SHP77 (cell line): ENCODE results near the gene RNLS.

ENCODE experiments used
- DNase-seq, 2 experiments: peaks; one replicate each; lab custom pipeline; 2025; lab: John Stamatoyannopoulos, UW

Gene RNLS

DNA sequence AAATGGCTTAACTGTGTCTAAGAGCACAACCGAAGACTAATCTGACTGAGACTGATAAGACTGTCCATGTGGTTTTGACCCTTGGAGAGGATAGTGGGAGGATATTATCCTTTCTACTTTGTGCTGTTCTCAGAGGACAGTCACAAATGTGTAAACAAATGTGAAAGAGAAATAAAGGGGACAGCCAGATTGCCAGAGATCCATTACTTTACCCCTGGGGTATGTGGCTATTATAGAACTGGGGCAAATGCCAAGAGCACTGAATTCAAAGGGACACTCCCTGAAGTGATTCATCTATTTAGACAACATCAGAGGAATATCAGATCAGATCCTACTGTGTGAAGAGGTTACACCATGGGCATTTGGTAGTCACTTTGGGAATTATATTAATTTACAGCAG, 154.7 kb downstream of the RNLS start:
- no peak for DNase-seq

DNA sequence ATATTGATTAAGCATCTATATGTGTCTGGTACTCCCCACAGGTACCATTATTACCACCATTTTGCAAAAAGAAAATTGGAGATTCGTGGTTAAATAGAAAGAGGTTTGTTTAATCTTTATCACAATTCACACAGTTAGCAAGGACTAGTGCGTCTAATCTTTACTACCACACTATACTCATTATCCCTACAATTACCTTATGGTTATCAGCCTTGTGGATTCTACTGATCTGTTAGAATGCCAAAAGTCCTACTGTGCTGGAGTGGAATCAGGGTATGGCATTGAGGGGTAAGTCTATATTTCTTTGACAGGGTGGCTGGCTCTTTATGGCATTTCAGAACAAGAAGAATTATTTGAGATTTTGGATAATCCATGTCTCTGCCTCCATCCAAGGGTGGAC, 156.1 kb downstream of the RNLS start:
- DNase-seq, result no peak

DNA sequence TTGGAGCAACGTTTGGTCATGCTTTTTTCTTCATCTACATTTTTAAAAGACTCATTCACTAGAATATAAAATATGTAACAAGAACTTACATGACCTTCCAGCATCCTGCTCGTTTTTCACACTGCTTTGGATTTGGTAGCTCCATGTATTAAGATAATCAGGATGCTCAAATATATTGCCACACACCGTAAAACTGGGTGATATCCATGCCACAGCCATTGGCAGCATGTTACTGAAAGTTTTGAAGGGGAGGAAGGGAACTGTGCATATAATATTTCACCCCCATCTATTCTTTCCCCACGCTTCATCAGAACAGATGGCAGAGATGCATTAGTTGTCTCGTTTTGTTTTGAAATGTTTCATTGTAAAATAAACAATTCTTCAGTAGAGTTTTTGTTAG, 158.2 kb downstream of the RNLS start:
- DNase-seq, result no peak

DNA sequence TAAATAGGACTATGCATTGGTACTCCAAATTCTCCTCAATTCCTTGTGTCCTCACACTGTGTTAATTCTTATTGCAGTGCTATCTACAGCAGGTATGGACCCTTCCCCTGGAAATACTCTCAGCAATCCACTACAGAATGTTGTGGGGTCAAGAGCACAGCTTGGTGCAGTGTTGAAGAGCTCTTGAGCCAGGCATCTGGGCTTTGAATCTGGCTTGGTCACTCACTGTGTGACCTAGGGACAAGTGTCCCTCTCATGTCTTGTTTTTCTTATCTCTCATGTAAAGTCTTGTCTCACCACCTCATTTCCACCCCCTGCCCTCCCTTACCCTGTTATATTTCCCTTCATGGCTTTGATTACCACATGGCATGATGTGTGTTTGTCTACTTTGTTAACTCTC, 159.4 kb downstream of the RNLS start:
- DNase-seq, result no peak

DNA sequence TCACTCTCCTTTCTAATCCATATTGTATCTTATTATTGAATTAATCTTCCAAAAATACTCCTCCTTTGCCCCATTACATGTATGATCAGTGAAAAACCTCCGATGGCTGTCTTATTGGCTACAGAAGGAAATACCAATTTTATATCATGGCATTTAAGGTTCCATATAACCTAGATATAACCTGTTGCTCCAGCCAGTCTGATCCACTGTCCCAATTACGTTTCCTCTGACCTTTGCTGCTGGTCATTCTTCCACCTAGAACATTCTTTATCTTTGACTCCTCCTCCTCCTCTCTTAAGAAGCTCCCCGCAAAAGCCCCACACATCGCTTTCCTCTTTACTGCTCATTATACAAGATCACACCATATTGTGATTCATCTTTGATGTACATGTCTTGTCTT, 161.5 kb downstream of the RNLS start:
- DNase-seq, result no peak

DNA sequence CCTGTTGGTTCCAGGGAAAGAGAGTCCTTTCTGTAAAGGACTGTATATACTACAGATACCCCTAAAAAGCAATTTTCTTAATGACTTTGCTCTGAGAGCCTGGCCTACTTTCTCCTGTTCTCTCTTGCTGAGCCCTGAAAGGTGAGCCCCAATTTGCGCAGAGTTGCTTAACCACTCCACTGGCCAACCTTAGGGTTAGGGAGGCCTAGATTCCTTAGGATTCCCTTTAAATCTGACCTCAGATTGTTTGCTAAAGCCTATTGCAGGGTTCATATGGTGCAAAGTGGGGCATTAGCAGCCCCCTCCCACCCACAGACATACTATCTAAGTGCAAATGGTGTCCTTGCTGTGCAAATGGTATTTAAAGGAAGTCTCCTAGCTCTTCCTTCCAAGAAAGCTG, 164.2 kb downstream of the RNLS start:
- no peak for DNase-seq

DNA sequence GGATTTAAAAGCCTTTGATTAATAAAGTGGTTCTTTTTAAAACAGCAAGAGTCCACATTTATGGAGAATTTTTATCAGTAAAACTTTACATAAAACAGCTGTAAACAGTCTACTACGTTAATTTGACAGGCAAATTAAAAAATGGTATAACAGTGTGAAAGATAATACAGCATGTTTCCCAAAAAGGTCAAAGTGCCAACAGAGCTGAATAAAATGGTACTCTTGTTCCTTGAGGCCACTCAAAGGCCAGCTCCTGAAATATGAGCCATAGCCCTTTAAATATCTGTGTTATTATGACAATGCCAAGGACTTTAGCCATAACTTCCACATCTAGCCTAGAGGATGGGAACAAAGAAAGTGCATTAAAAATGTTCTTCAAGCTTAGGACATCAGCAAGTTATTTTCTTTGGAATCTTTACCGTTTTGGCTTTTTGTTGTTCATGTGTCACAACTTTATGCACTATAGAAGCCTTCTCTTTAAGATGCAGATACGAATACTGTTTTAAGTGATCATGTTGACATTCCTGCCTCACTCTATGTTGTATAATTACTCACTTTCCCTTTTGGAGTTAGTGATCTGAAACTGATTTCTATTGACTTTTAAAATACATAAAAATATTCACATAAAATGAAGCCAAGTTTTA, 165.6 kb downstream of the RNLS start:
- DNase-seq, result no peak

DNA sequence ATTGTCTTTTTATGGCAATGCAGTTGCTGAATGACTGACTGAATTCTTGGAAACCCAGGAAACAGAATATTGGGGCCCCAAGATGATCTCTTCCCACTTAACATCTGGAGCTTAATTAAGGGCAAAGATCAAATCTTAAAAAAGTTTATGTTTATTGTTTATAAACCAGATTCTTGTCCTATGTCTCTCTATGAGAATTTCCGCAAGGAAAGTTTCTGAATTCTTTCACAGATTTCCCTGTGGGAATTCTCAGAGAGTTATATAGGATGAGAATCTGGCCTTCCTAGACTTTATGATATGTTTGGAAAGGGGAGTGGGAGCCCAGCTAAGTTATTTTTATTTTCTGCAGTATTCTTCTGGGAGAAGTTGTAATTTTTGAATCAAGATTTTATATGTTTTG, 166.3 kb downstream of the RNLS start:
- no peak for DNase-seq

DNA sequence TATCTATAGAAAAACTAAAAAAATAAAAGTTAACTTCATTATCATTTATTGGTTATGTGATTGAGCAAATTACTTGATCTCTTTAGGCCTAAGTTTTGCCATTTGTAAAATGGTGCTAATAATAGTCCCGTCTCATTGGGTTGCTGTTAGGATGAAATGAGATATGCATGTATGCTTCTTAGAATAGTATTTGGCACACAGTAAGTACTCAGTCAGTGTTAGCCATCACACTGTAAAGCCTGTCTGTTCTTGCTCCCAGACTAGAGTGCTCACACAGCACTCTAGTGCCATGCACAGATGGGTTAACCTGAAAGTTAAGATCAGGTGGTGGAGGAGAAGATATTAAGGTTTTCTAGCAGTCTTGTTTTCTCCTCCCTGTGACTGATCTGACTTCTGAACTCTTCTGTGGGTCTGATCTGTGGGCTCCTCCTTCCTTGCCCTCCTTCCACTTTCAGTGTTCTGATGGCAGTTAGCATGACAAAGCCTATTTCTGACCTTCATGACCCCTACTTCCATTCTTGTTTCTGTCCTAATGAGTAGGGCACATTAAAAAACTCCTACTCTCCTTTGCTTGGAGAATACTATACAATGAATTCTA, 167.5 kb downstream of the RNLS start:
- DNase-seq, result no peak

DNA sequence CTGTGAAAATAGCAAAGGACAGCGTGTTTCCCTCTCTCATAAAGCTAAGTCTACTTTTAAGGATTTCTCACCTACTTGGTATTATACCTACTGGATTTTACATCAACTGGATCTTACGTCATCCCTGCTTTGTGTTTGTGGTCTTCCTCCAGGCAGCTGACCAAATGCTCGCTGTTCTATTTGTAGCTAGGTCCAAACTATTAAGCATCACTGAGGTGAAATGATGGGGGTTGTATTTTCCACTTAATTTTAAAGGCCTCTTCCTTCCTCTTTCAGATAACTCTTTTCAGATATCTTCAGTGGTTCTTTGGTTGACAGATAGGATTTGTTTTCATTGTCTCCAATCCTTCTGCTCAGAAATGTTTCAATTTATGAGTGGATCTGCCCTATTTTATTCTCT, 169.7 kb downstream of the RNLS start:
- DNase-seq, result no peak

DNA sequence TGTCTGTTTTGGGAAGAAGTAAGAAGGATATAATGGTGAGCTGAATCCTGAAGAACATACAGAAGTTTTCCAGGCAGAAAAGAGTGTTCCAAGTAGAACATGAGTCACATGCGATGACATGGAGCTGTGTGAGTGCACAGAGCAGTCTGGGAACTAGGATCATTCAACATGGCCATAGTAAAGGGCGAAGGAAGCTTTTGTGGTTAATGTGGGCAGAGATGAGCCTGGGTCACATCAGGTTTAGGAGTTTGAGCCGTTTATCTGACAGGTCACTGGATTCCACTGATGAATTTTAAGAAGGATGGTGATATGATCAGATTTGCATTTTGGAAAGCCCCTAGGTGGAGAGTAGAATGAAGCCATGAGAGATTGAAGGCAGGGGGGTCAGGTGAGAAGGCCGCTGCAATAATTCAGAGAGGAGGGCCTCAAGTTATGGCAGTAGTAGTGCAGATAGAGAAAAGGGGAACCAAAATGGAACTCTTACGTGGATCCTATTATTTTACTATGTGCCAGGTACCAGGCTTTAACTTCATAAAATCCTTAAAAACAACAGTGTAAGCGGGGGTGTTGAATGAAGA, 171.3 kb downstream of the RNLS start:
- DNase-seq, result no peak

DNA sequence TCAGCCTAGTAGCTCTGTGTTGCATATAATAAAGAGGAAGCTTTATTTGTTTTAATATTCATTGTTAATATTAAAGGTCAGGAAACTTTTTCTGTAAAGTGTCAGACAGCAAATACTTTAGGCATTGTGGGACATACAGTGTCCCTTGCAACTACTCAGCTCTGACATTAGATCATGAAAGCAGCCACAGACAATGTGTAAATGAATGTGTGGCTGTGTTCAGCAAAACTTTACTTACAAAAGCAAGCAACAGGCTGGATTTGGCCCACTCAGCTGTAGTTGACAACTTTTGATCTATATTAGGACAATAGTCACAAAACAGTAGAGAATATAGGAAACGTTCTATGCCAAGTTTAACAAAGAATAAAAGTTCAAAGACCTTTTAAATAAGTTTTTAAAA, 173.3 kb downstream of the RNLS start:
- DNase-seq, result no peak

DNA sequence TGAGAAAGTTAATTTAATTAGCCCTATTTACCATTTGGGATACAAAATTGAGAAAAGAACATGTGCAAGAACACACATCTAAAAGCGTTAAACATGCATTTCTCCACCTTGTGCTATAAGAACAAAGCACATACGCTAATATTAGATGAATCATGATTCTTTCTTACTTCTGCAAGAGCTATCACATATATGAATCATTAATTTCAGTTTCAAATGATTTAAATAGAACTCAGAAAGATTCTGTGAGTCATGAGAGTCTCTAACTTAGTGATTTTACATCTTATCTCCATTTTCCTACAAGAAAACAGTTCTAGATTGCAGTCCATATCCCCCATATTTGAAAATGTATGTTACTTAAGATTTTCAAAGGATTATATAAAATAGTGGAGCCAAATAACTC, 173.9 kb downstream of the RNLS start:
- DNase-seq, result no peak

DNA sequence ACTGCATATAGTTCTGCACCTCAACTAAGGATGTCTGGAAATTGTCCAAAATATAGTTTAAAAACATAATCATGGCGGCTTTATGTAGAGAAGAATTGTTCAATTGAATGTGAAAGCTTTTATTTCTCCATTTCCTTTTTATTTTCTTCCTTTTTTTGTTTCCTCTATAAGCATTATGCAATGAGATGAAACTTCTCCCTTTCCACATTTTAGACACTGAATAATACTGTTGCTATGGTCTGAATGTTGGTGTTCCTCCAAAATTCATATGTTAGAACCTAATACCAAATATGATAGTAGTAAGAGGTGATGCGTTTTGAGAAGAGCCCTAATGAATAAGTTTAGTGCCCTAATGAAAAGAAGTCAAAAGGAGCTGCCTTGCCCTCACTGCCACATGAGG, 175.0 kb downstream of the RNLS start:
- DNase-seq, result no peak

DNA sequence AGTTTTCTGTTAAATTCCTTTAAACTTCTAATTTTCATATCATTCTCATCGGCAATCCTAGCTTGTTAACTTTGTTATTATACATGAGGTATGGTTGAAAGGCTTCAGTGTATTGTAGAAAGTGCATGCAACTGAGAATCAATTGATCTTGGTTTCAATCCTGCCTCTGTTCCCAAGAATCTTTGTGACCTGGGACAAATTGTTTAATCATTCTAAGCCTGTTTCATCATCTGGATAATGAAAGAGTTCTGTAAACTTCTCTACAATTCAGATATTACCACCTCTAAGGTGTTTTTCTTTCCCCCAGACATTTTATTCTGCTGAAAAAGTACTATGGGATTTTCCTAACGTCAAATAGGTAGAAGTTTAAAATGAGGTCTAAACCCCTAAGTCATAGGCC, 179.0 kb downstream of the RNLS start:
- DNase-seq, result no peak

DNA sequence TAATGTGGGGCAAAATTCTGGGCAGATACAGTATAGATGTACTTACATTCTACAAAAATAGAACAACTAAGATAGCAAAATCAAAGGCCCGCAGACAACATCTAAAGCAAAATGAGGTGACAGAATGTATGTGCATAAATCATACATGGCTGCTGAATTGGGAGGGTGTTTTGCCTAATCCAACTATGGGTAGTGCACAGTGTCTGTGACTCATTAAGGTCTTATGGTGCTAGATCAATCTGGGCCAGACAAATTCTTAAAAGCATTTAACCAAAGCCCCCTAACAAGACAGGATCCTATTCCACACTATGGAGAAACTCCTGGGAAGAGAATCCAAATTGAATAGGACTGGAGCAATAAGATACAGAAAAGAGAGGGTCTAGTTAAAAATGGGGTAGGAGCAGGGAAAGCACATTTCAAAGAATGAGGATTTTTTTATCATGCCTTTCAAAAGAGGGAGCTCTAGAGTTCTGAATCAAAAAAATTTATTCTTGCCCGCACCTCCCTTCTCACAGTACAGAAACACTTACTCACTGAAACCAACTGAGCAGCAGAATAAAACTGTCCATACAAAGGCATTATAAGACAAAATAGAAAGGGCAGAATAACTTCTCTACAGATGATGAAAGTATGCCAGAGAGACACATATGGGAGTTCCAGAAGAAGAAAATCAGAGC, 181.3 kb downstream of the RNLS start:
- DNase-seq, result no peak

DNA sequence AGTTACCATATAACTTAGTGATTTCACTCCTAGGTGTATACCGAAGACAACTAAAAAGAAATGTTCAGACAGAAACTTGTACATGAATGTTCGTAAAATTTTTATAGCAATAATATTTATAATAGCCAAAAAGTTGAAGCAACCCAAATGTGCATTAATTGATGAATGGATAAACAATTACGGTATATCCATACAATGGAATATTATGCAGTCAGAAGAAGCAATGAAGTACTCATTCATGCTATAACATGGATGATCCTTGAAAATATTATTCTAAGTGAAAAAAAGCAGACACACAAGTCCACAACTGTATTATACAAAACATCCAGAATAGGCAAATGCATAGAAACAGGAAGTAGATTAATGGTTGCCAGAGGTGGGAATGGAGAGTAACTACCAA, 183.9 kb downstream of the RNLS start:
- DNase-seq, result no peak

DNA sequence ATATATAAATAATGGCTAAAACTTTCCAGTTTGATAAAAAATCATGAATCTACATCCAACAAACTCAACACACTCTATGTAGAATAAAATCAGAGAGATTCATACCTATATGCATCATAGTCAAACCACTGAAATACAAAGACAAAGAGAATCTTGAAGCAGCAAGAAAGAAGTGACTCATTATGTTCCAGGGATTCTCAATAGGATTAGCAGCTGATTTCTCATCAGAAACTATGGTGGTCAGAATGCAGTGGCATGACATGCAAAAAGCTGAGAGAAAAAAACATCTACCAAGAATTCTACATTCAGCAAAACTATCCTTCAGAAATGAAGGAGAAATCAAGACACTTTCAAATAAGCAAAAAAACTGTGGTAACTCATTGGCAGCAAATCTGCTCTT, 187.4 kb downstream of the RNLS start:
- no peak for DNase-seq

DNA sequence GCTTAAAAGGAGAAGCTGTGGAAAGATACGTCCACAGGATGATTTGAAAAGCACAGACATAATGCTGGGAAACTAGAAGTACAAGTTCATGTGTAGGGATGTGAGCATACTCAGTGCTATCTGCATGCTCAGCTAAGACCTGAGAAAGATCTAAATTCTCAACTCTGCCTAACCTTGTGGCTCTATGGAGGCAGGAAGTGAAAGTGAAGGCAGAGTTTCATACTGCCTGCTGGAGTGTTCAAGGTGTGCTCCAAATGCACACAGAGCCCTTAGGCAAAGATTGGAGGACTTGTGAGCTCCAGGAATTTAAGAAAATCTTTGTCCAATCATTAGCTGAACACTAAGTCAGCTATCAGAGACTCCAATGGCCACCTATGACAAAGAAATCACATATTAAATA, 190.9 kb downstream of the RNLS start:
- DNase-seq, result no peak

DNA sequence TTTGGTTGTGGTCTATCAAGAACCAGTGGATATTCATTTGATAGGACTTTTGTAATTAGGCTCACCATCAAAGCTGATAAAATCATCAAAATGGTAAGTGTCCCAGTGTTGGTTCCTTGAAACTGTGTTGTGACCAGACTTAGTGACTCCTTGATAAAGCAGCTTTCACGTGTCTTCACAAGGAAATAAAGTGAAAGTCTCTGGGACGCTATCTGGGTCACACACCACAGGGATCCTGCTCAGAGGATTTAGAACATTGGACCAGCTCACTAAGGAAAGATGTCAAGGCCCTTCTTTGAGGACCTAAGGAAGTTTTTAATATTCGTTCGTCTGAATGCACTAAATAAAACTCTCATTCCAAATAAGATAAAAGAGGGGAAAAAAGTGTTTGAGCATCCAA, 193.1 kb downstream of the RNLS start:
- no peak for DNase-seq

DNA sequence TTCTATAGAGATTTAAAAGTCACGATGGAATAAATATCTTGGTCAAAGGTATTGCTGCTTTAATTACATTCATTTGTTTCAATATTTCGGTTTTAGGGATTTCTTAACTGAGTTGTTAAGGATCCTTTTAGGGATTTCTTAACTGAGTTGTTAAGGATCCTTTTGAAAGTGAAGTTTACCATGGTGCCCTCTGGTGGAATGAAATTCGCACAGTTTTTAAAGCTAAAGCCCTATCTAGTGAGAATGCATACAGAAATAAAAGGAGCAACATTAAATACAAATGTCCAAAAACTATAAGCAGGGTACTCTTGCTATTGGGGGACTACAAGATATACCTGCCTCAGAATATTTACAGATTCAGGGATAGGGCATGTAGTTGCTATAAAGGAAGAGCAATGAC, 193.7 kb downstream of the RNLS start:
- DNase-seq, result no peak

DNA sequence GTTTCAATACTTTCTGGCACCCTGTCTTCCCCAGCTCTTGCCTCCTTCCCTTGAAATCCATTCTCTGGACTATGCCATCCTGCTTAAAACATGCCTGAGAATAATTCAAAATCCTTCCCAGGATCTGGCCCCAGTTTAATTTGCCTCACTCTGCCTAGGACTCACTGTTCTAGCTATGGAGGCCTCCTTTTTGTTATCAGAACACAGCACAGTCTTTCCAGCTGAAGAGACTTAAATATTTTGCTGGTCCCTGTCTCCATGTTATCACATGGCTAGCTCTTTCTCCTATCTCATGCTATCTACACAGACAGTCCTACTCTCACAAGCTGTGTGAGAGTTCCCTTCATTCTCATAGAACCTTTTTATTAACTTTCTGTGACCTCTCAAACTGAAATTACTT, 194.8 kb downstream of the RNLS start:
- DNase-seq, result no peak
